ENCODE results near the gene KRT7.

Gene KRT7

DNA sequence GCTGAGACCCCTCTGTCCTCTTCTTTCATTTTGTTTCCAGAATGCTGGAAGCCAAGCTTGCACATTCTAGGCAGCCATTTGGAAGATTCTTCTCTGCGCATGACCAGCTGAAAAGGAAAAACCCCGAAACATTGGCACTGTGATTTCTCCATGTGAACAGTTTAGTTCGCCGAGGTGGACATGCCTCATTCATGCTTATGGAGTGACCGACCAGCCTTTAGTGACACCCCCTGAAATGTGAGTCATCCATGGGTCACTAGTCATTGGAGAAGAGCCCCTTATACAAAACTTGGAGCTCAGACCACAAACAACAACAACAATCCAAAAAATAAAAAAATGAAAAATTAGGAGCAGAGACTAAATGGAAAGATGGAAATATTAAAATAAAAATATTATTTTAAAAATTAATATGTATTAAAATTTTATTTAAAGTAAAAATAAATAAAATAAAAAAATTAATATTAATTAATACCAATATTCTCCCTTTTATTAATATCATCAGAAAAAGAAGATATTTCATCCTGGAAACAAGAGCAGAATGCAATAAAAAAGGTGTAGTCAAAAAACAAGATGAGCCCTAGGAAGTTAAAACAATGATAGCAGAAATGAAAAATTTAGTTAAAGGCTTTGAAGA is 9.5 kb upstream of the KRT7 start:
- Histone ChIP-seq H3K27me3 (ENCODE audit: insufficient read depth, low read depth, severe bottlenecking) (no peaks in the 10 kb centered on the region), H3K27ac (no peak overlapping the region), H3K4me3 (ENCODE audit: low read depth, low read length) (no peak overlapping the region), H3K36me3 (no peaks in the 10 kb centered on the region), H3K9me3 (ENCODE audit: severe bottlenecking) (no peaks in the 10 kb centered on the region)
- DNase-seq: no peak
- TF ChIP-seq, protein P1, sequence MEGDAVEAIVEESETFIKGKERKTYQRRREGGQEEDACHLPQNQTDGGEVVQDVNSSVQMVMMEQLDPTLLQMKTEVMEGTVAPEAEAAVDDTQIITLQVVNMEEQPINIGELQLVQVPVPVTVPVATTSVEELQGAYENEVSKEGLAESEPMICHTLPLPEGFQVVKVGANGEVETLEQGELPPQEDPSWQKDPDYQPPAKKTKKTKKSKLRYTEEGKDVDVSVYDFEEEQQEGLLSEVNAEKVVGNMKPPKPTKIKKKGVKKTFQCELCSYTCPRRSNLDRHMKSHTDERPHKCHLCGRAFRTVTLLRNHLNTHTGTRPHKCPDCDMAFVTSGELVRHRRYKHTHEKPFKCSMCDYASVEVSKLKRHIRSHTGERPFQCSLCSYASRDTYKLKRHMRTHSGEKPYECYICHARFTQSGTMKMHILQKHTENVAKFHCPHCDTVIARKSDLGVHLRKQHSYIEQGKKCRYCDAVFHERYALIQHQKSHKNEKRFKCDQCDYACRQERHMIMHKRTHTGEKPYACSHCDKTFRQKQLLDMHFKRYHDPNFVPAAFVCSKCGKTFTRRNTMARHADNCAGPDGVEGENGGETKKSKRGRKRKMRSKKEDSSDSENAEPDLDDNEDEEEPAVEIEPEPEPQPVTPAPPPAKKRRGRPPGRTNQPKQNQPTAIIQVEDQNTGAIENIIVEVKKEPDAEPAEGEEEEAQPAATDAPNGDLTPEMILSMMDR (IDR thresholded peaks at IDR 0.05; ENCODE audit: low read depth, low read length): no peak

DNA sequence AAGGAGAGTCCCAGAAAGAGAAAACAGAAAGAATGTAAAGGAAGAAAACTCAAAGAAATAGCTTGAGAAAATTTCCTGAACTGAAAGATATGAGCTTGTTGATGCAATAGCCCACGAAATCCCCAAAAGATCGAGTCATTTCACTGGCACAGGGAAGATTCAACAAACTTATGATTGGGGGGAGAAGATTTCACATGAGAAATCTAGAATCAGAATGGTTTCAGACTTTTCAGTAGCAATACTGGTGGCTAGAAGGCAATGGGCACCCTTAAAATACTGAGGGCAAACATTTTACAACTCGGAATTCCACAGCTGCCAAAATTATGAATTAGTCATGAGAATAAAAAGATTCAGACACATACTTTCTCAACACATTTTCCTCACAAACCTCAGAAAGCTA is 8.9 kb upstream of the KRT7 start:
- Histone ChIP-seq H3K27ac (no peak overlapping the region), H3K9me3 (ENCODE audit: severe bottlenecking) (no peaks in the 10 kb centered on the region), H3K4me3 (ENCODE audit: low read depth, low read length) (no peak overlapping the region), H3K36me3 (no peaks in the 10 kb centered on the region), H3K27me3 (ENCODE audit: insufficient read depth, low read depth, severe bottlenecking) (no peaks in the 10 kb centered on the region)
- TF ChIP-seq, protein P1 (IDR thresholded peaks at IDR 0.05; ENCODE audit: low read depth, low read length): no peak
- DNase-seq: no peak

DNA sequence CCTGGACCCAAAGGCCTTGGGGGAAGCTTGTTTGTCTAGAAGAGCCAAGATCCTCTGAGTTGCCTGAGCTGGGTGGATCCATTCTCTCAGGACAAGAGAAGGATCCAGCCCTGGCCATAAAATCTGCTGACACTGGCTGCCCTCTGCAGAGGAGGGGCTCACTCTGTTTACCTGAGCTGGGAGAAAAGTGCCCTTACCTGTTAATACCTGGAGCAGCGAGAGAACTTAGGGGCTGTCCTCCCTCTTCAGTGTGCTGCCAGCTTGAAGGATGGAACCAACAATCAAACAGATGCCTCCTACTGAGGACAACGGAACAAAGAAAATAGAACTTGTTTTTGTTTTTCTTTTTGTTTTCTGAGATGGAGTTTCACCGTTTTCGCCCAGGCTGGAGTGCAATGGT is 7.3 kb upstream of the KRT7 start:
- Histone ChIP-seq H3K9me3 (ENCODE audit: severe bottlenecking) (no peaks in the 10 kb centered on the region), H3K27ac (no peak overlapping the region), H3K27me3 (ENCODE audit: insufficient read depth, low read depth, severe bottlenecking) (no peaks in the 10 kb centered on the region), H3K4me3 (ENCODE audit: low read depth, low read length) (no peak overlapping the region), H3K36me3 (no peaks in the 10 kb centered on the region)
- TF ChIP-seq, protein P1 (IDR thresholded peaks at IDR 0.05; ENCODE audit: low read depth, low read length): no peak
- DNase-seq: no peak

DNA sequence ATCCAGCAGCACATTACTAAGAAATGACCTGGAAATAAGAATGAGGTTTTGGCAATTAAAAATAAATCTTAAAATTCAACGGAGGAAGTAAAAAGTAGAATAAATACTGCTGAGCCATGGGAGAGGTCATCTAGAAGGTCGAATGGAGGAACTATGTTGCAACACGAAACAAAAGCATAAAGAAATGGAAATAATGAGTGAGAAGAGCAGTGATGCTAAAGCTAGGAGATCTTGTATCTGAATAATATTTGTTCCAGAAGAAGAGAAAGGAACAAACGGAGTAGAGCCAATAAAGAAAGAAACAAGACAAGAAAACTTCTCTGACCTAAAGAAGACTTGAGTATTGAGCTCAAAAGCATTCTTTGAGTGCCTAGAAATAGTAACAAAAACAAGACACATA is 6.6 kb upstream of the KRT7 start:
- TF ChIP-seq, protein P1 (IDR thresholded peaks at IDR 0.05; ENCODE audit: low read depth, low read length): no peak
- no peak for DNase-seq
- no peaks in the 10 kb centered on the region for H3K27me3 ChIP-seq (ENCODE audit: insufficient read depth, low read depth, severe bottlenecking)
- H3K4me3 ChIP-seq (ENCODE audit: low read depth, low read length): no peak overlapping the region
- H3K27ac ChIP-seq: no peak overlapping the region
- no peaks in the 10 kb centered on the region for H3K36me3 ChIP-seq
- H3K9me3 ChIP-seq (ENCODE audit: severe bottlenecking): no peaks in the 10 kb centered on the region

DNA sequence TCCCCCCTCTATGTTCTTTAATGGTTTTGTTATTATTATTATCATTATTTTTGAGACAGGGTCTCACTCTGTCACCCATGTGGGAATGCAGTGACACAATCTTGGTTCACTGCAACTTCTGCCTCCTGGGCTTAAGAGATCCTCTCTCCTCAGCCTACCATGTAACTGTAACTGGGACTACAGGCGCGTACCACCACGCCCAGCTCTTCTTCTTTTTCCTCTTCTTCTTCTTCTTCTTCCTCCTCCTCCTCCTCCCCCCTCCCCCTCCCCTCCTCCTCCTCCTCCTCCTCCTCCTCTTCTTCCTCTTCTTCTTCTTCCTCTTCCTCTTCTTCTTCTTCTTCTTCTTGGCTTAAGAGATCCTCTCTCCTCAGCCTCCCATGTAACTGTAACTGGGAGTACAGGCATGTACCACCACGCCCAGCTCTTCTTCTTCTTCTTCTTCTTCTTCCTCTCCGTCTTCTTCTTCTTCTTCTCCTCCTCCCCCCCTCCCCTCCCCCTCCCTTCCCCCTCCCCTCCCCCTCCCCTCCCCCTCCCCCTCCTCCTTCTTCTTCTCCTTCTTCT is 5.4 kb upstream of the KRT7 start:
- no peaks in the 10 kb centered on the region for H3K9me3 ChIP-seq (ENCODE audit: severe bottlenecking)
- TF ChIP-seq, protein P1 (IDR thresholded peaks at IDR 0.05; ENCODE audit: low read depth, low read length): no peak
- no peaks in the 10 kb centered on the region for H3K36me3 ChIP-seq
- no peaks in the 10 kb centered on the region for H3K27me3 ChIP-seq (ENCODE audit: insufficient read depth, low read depth, severe bottlenecking)
- H3K27ac ChIP-seq: no peak overlapping the region
- H3K4me3 ChIP-seq (ENCODE audit: low read depth, low read length): no peak overlapping the region
- no peak for DNase-seq

DNA sequence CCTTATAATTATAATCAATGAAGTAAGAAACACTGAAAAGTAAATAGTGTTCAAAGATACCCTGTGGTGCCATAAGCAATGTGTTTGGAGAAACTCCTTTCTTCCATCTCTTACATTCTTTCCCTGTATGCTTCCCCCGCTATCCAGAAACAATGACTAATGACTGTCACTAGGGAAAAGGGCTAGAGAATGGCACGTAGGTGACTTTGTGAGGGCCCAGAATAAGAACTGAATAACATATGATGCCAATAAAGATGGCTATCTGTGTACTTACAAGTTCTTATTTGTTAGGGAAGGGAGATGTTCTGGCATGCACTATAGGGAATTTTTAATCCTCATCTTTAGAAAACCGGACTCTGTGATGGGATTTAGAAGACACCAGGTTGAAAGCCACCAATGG is 4.7 kb upstream of the KRT7 start:
- Histone ChIP-seq H3K27me3 (ENCODE audit: insufficient read depth, low read depth, severe bottlenecking) (no peaks in the 10 kb centered on the region), H3K27ac (no peak overlapping the region), H3K9me3 (ENCODE audit: severe bottlenecking) (no peaks in the 10 kb centered on the region), H3K36me3 (no peaks in the 10 kb centered on the region), H3K4me3 (ENCODE audit: low read depth, low read length) (no peak overlapping the region)
- no peak for DNase-seq
- TF ChIP-seq, protein P1 (IDR thresholded peaks at IDR 0.05; ENCODE audit: low read depth, low read length): no peak
